ENCODE data around the gene ZMIZ2.
"Not testable (repeated sequence)": the region's sequence is repeated elsewhere in the genome, so short reads cannot be mapped to it uniquely, and the experiment has no call there.

GRCh38 chr7:44774486-44774885 lies 25.8 kb downstream of the ZMIZ2 start:
- not testable (repeated sequence) for TF ChIP-seq POLR2A, EP300, CTCF (IDR thresholded peaks at IDR 0.05)
